OCI-LY7 (cell line): Measurements from ENCODE around the gene LPP. TPM values are rescaled to one million over a fixed set of nuclear protein-coding genes. Genes with fewer than 3 reads are reported as not detected.

Experiments
- BruUV-seq: library from RNA; stranded (reverse); fragments of 400-500 nt; replicated peaks from 2 replicates; lab custom pipeline; 2021; lab: Mats Ljungman, UMichigan
- CTCF ChIA-PET: fragments of 300-600 bp; sonication (Branson Sonifier 250); formaldehyde crosslinking; loops from one replicate; lab custom pipeline; 2022; ENCODE audit warnings: antibody characterized with exemption; ENCODE audit not compliant: unreplicated experiment; lab: Charles Lee
- POLR2A ChIA-PET: fragments of 300-600 bp; sonication (Branson Sonifier 250); formaldehyde crosslinking; loops from one replicate; lab custom pipeline; 2022; ENCODE audit warnings: antibody characterized with exemption; lab: Charles Lee
- DNase-seq: peaks from one replicate; pipeline ENCODE4 v3.0.0-alpha.2; 2015; ENCODE audit warnings: low spot score
- H2AFZ ChIP-seq: fragments of 200-600 bp; sonication (generic), shearing (Covaris generic); 2 replicates; pipeline ENCODE4 v1.6.1; 2014; ENCODE audit warnings: mild to moderate bottlenecking, antibody characterized with exemption, low read length, moderate library complexity
- H3K27ac ChIP-seq: fragments of 200-600 bp; sonication (generic); 2 replicates; pipeline ENCODE4 v1.5.1; 2014; ENCODE audit warnings: mixed run types, low read depth, mild to moderate bottlenecking, moderate library complexity, low read length, inconsistent platforms; ENCODE audit not compliant: poor library complexity, severe bottlenecking
- H3K36me3 ChIP-seq: fragments of 200-600 bp; sonication (generic); 2 replicates; pipeline ENCODE4 v1.6.1; 2014; ENCODE audit warnings: mild to moderate bottlenecking, antibody characterized with exemption, low read length, moderate library complexity, mixed read lengths; ENCODE audit not compliant: insufficient read depth
- H3K4me1 ChIP-seq: fragments of 200-600 bp; sonication (generic); 2 replicates; pipeline ENCODE4 v1.5.1; 2014; ENCODE audit warnings: mild to moderate bottlenecking, low read length; ENCODE audit not compliant: insufficient read depth, poor library complexity, severe bottlenecking
- H3K4me2 ChIP-seq: fragments of 200-600 bp; sonication (generic); 2 replicates; pipeline ENCODE4 v1.6.1; 2014; ENCODE audit warnings: mild to moderate bottlenecking, low read length
- H3K4me3 ChIP-seq: fragments of 200-600 bp; sonication (generic); 2 replicates; pipeline ENCODE4 v1.5.1; 2014; ENCODE audit warnings: mild to moderate bottlenecking, low read depth, low read length; ENCODE audit not compliant: poor library complexity, severe bottlenecking
- H3K79me2 ChIP-seq: fragments of 200-600 bp; sonication (generic); 2 replicates; pipeline ENCODE4 v1.6.1; 2016; ENCODE audit warnings: low read depth, mild to moderate bottlenecking, low read length, moderate library complexity, mixed read lengths; ENCODE audit not compliant: insufficient read depth
- H3K9me2 ChIP-seq: fragments of 200-600 bp; sonication (generic); 2 replicates; pipeline ENCODE4 v1.6.1; 2016; ENCODE audit warnings: mild to moderate bottlenecking, low read length, mixed read lengths; ENCODE audit not compliant: insufficient read depth
- H3K9me3 ChIP-seq: fragments of 200-600 bp; sonication (generic); 2 replicates; pipeline ENCODE4 v1.6.1; 2014; ENCODE audit warnings: mild to moderate bottlenecking, mixed run types, low read length, mixed read lengths
- H4K20me1 ChIP-seq: fragments of 200-600 bp; sonication (generic); 2 replicates; pipeline ENCODE4 v1.6.1; 2014; ENCODE audit warnings: mild to moderate bottlenecking, antibody characterized with exemption, low read length, moderate library complexity, mixed read lengths; ENCODE audit not compliant: insufficient read depth
- CTCF ChIP-seq: fragments of 200-600 bp; sonication (generic); conservative IDR thresholded peaks from 2 replicates; pipeline ENCODE4 v1.5.1; 2014; ENCODE audit warnings: mild to moderate bottlenecking, antibody characterized with exemption, low read length, moderate library complexity, mixed read lengths
- EZH2phosphoT487 ChIP-seq: fragments of 200-600 bp; sonication (generic); IDR thresholded peaks from 2 replicates; pipeline ENCODE4 v1.6.1; 2018; ENCODE audit warnings: low read depth, borderline replicate concordance, mild to moderate bottlenecking, mixed run types, antibody characterized with exemption, low read length, moderate library complexity, mixed read lengths
- intact Hi-C: fragments of 100-400 bp; cut with micrococcal nuclease; formaldehyde crosslinking; loops from one replicate; pipeline ENCODE4 v1.10.0; 2022; ENCODE audit not compliant: unreplicated experiment
- total RNA-seq, 2 experiments: library from RNA; depleted of rRNA in 1 of 2; stranded (reverse); fragments of >200 nt in 1 of 2; shearing (Covaris generic) in 1 of 2; gene quantifications; 2 replicates each; pipeline ENCODE4 v1.2.3, GENCODE V29; 2014 to 2022

Gene LPP
- total RNA-seq, 2 experiments from 2014 or later: 10.9 to 119 TPM

GRCh38 chr3:188183452-188183851, 29.5 kb downstream of the LPP start:
- no peaks in the 10 kb centered on the region for H3K9me2 ChIP-seq
- H3K4me1 ChIP-seq: peaks cover 42% of the 10 kb centered on the region
- no peaks in the 10 kb centered on the region for H4K20me1 ChIP-seq
- H3K4me3 ChIP-seq: no peak overlapping the region
- H3K36me3 ChIP-seq: no peaks in the 10 kb centered on the region
- CTCF ChIA-PET: no interaction called here
- BruUV-seq: no TSS peak
- H3K9me3 ChIP-seq: no peaks in the 10 kb centered on the region
- TF ChIP-seq CTCF (no peak), EZH2phosphoT487 (no peak)
- H2AFZ ChIP-seq: no peak overlapping the region
- intact Hi-C loops: no loop called here
- no peak overlapping the region for H3K27ac ChIP-seq
- no peaks in the 10 kb centered on the region; the same call in 1 of the 2 replicates for H3K79me2 ChIP-seq
- POLR2A ChIA-PET: interaction anchor here (0.6 to 1.5 kb wide), 5 partner anchors 15 to 245 kb away, joined by 3 to 7 read pairs (median 4); no protein-coding TSS in a partner anchor
- no peak overlapping the region for H3K4me2 ChIP-seq
- no peak for DNase-seq

- Histone ChIP-seq H3K4me1 (peaks cover 35% of the 10 kb centered on the region), H3K9me2 (no peaks in the 10 kb centered on the region), H3K27ac (no peak overlapping the region), H3K9me3 (no peaks in the 10 kb centered on the region), H2AFZ (no peak overlapping the region), H3K4me3 (no peak overlapping the region), H3K4me2 (no peak overlapping the region), H4K20me1 (no peaks in the 10 kb centered on the region), H3K36me3 (no peaks in the 10 kb centered on the region; the same call in 1 of the 2 replicates), H3K79me2 (no peaks in the 10 kb centered on the region; the same call in 1 of the 2 replicates)
- TF ChIP-seq CTCF: no peak
- TF ChIP-seq EZH2phosphoT487: no peak
- ChIA-PET CTCF (interaction anchor here (0.5 kb wide), 1 partner anchor 69 kb away, joined by 3 read pairs; no protein-coding TSS in a partner anchor), POLR2A (interaction anchor here (0.7 to 1.5 kb wide), 6 partner anchors 8 to 100 kb away, joined by 3 to 7 read pairs (median 4); no protein-coding TSS in a partner anchor)
- BruUV-seq: no TSS peak
- DNase-seq: no peak
- intact Hi-C loops: no loop called here
These were observed 30.2 kb downstream of the LPP start for GRCh38 chr3:188184160-188184559.

GRCh38 chr3:188184649-188185048, 30.7 kb downstream of the LPP start:
- Histone ChIP-seq H3K36me3 (no peaks in the 10 kb centered on the region; the same call in 1 of the 2 replicates), H3K27ac (no peak overlapping the region), H3K9me3 (no peaks in the 10 kb centered on the region), H3K4me2 (no peak overlapping the region), H3K4me3 (no peak overlapping the region), H3K79me2 (no peaks in the 10 kb centered on the region; the same call in 1 of the 2 replicates), H3K4me1 (peaks cover 30% of the 10 kb centered on the region), H4K20me1 (no peaks in the 10 kb centered on the region), H3K9me2 (no peaks in the 10 kb centered on the region), H2AFZ (no peak overlapping the region)
- POLR2A ChIA-PET: interaction anchor here (0.7 to 1.5 kb wide), 6 partner anchors 9 to 100 kb away, joined by 3 to 7 read pairs (median 4); no protein-coding TSS in a partner anchor
- intact Hi-C loops: no loop called here
- no peak for DNase-seq
- TF ChIP-seq CTCF (no peak), EZH2phosphoT487 (no peak)
- CTCF ChIA-PET: no interaction called here
- no TSS peak for BruUV-seq
